AG20443 (cell line): ENCODE measurements around the gene ITGB1BP1.
"Not testable (repeated sequence)": the region's sequence is repeated elsewhere in the genome, so short reads cannot be mapped to it uniquely, and the experiment has no call there.

Experiments
- DNase-seq: peaks from one replicate; pipeline ENCODE4 v3.0.0; 2012; ENCODE audit warnings: low spot score, mixed read lengths

The ITGB1BP1 gene

GRCh38 chr2:9400268-9401058, 22.9 kb downstream of the ITGB1BP1 start:
- no peak for DNase-seq

- no peak for DNase-seq
Measured at GRCh38 chr2:9398881-9399780, 24.2 kb downstream of the ITGB1BP1 start.

- DNase-seq = not testable (repeated sequence)
Measured at GRCh38 chr2:9398251-9398650, 25.1 kb downstream of the ITGB1BP1 start.

GRCh38 chr2:9397201-9397600, 26.1 kb downstream of the ITGB1BP1 start:
- DNase-seq = no peak

GRCh38 chr2:9394816-9395215, 28.5 kb downstream of the ITGB1BP1 start:
- DNase-seq = no peak

GRCh38 chr2:9392898-9393765, 30.2 kb downstream of the ITGB1BP1 start:
- no peak for DNase-seq

GRCh38 chr2:9391961-9392720, 31.2 kb downstream of the ITGB1BP1 start:
- DNase-seq = no peak

- no peak for DNase-seq
Measured at GRCh38 chr2:9390991-9391390, 32.3 kb downstream of the ITGB1BP1 start.

GRCh38 chr2:9390151-9390850, 33.0 kb downstream of the ITGB1BP1 start:
- no peak for DNase-seq

GRCh38 chr2:9388950-9389911, 34.1 kb downstream of the ITGB1BP1 start:
- DNase-seq = no peak

GRCh38 chr2:9388199-9388681, 35.1 kb downstream of the ITGB1BP1 start:
- DNase-seq = no peak

GRCh38 chr2:9385841-9386240, 37.5 kb downstream of the ITGB1BP1 start:
- no peak for DNase-seq

GRCh38 chr2:9384521-9384920, 38.8 kb downstream of the ITGB1BP1 start:
- no peak for DNase-seq

GRCh38 chr2:9382604-9383235, 40.6 kb downstream of the ITGB1BP1 start:
- no peak for DNase-seq

GRCh38 chr2:9380702-9381628, 42.4 kb downstream of the ITGB1BP1 start:
- DNase-seq = peak; percentile 73

- no peak for DNase-seq
Measured at GRCh38 chr2:9379391-9379755, 44.0 kb downstream of the ITGB1BP1 start.

- DNase-seq = peak; percentile 92
Measured at GRCh38 chr2:9378433-9379390, 44.6 kb downstream of the ITGB1BP1 start.
